NCI-H1694 treated with DMSO at 0.1 percent for 48 hours (cell line): ENCODE data around the gene TIPRL.
"Not testable (repeated sequence)": the region's sequence is repeated elsewhere in the genome, so short reads cannot be mapped to it uniquely, and the experiment has no call there.

Experiments
- DNase-seq: peaks from one replicate; lab custom pipeline; 2025; lab: John Stamatoyannopoulos, UW

Gene TIPRL

GRCh38 chr1:168159251-168159650, 19.5 kb upstream of the TIPRL start:
- no peak for DNase-seq

GRCh38 chr1:168159979-168160378, 18.8 kb upstream of the TIPRL start:
- DNase-seq = no peak

GRCh38 chr1:168161459-168161858, 17.3 kb upstream of the TIPRL start:
- DNase-seq = no peak

DNA sequence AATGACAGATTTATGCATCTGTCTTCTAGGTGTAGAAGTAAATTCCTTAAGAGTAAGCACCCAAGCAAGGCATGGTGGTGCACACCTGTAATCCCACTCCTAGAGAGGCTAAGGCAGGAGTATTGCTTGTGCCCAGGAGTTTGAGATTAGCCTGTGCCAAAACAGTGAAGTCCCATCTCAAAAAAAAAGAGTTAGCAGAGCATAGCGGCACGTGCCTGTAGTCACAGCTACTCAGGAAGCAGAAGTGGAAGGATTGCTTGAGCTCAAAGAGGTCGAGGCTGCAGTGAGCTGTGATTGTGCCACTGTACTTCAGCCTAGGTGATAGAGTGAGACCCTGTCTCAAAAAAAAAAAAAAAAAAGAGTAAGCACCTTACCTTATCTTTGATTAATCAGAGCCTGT, 15.1 kb upstream of the TIPRL start:
- DNase-seq = no peak

DNA sequence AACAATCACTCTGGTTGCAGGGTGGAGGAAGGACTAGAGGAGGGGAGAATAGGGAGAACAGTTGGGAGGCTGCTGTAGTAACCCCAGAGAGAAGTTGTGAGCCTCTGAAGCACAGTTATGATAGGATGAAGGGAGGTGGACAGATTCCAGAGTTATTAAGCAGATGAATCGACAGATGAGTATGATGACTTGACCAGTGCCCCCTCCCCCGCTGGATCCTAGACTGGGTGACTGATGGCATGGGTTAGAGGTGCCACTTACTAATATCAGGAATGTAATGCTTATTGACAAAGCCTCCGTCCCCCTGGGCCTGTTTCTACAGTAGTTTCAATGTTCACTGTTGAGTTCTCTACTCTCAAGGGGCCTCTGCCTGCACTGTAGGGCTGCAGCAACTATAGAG, 14.0 kb upstream of the TIPRL start:
- DNase-seq = no peak

DNA sequence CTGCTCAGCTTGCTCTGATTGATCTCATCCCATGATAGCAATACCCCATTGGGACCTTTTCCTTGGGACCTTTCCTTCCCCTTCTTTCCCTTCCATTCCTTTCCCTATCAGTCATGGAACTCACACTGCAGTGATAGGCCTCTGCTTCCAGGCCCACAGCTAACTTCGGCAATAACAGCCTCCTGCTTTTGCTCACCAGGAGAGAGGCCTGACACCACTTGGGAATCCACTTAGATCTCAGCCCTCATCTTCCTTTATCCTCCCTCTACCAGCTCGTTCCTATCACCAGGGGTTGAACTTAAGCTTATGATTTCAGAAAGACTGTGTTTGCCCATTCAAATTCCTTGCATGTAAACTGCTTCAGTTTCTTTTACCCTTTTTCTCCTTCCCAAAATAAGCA, 11.0 kb upstream of the TIPRL start:
- no peak for DNase-seq

DNA sequence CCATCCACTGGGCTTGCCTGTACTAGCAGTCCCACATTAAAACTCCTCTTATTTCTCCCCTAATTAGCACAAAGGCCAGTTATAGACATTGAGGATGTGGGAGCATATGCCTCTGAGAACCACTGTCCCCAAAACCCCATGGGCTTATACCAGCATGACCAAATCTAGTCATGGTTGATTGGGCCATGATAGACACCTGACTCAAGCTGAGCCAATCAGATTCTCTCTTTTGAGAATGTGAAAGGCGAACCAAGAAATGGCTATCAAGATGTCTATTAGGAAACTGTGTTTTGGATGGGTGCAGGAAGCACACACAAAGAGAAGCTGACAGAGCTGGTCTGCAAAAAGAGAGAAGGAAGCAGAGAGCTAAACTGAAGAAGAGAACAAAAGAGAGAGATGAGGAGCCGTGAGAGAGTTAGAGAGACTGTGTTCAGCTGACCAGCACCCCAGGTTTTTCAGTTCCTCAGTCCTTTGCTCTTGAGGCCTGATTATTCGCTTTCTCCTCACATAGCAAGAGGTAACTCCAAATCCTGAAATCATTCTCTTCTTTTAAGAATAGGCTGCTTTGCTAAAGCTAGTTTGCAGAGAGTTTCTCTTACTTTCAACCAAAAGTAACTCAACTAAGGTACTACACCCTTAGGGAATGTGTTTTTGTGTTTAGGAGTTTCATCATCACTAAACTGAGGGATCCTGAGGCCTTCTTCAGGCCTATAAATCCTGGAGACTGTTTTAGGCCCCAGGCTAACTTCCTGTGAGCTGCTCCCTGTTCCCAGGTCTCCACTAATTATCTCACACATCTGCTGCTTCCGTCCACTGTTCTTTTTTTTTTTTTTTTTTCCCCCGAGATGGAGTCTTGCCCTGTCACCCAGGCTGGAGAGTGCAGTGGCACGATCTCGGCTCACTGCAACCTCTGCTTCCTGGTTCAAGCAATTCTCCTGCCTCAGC, 7.9 kb upstream of the TIPRL start:
- DNase-seq = no peak

- DNase-seq = no peak
These were observed 6.4 kb upstream of the TIPRL start for GRCh38 chr1:168172250-168172915.

GRCh38 chr1:168178227-168178637, 530 bp upstream of the TIPRL start:
- DNase-seq = no peak

DNA sequence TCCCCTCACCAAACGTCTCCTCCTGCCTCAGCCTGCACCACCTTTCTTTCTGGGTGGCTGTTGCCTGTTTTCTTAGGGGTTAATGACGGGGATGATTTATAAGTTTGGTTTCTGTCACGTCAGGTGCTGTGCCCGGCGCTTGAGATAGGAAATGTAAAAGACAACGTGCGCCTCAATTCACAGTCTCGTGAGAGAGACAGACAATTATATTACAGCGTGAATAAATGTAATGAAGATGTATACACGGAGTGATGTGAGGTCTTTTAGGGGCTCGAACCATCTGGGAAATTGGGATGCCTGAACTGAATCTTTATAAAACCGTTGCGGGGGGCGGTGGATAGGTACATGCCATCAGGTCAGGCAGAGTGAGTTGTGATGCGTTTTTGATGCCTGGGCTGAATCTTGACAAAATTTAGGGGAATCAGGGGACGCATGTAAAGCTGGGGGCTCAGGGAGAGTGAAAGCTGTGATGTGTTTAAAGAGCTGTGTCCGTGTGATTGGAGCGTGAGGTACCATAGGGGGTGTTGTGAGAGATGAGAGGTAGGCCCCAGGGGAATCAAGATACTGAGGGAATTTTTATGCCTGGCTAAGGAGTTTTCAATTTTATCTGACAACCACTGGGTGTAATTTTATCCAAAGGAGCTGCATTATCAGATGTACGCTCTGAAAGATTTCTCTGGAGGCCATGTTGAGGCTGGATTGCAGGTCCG, 831 bp downstream of the TIPRL start:
- no peak for DNase-seq

DNA sequence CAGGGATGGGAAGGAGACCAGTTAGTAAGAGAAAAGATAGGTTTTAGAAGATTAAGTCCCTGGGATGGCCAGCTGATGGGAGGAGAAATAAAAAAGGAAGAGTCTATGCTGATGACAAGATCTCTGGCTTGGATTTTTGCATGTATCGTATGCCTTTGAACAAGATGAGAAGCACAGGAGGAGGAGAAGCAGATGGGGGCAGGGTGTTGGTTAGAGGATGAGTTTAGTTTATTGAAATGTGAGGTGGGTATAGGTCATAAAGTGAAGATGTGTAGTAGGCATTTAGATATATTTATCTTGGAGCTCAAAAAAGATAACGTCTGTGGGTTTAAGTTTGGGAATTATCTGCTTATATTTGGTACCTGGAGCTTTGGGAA, 1.4 kb downstream of the TIPRL start:
- no peak for DNase-seq

- DNase-seq = not testable (repeated sequence)
These were observed 2.4 kb downstream of the TIPRL start for GRCh38 chr1:168181063-168181720.

GRCh38 chr1:168187177-168187576, 8.4 kb downstream of the TIPRL start:
- no peak for DNase-seq

GRCh38 chr1:168190403-168190802, 11.6 kb downstream of the TIPRL start:
- DNase-seq = no peak

- DNase-seq = no peak
These were observed 16.7 kb downstream of the TIPRL start for GRCh38 chr1:168195199-168196135.

DNA sequence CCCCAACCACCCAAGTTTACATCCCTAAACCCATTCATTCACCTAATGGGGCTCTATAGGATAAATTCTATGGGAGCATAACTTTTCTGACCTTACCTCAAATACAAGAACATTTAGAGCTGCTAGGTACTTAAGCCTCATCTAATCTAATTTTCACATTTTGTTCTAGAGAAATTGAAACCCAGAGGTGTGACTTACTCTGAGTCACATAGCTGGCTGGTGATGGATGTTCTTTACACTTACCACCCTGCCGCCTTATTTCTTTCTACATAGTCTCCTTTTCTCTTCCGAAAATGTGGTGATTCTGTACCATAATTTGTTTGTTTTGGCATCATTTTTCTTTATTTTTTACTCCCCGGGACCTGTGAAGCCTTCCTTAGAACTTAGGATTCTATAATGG, 20.3 kb downstream of the TIPRL start:
- no peak for DNase-seq

DNA sequence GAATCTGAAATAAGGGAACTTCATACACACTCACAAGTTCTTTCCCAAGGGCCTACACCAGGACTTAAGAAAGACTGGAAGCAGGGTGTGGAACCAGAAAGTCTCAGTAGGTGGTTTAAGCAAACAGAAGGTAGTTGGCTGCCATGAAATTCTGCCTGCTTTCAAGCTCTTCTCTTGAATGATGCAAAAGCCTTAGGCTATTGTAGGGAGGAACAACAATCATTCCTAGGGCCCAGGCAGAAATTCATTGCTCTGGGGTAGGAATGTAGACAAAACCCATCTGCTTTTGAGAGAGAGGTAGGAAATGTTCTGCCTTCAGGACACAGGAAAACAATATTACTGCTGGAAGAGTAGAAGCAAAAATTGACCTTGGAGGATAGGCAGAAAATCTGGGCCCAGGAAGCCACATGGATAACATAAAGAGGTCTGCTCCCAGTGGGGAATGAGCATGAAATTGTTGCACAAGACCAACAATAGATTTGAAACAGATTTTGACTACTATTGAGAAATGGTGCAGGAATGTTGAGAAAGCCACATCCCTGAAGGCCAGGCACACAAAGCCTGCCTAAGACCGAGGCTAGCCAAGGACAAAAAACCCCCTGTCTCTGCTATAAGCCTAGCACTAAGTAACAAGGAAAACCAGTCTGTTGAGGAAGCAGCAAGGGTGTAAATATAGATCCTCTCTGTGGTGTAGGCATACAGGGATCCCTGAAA, 24.3 kb downstream of the TIPRL start:
- DNase-seq = no peak

- DNase-seq = no peak
These were observed 27.3 kb downstream of the TIPRL start for GRCh38 chr1:168206111-168206510.

- DNase-seq = not testable (repeated sequence)
These were observed 28.9 kb downstream of the TIPRL start for GRCh38 chr1:168207673-168208072.

GRCh38 chr1:168210312-168210711, 31.6 kb downstream of the TIPRL start:
- DNase-seq = no peak
